H9 (cell line): Measurements from ENCODE around the gene ITGAX. TPM values are rescaled to one million over a fixed set of nuclear protein-coding genes. Genes with fewer than 3 reads are reported as not detected.

Experiments
- DNase-seq: peaks from one replicate; pipeline ENCODE4 v3.0.0-alpha.2; 2017
- H2AFZ ChIP-seq: one replicate; pipeline ENCODE4 v1.6.1; 2013; ENCODE audit warnings: mild to moderate bottlenecking, low read length, control low read depth, moderate library complexity
- H2AK5ac ChIP-seq: 2 replicates; pipeline ENCODE4 v1.6.1; 2013; ENCODE audit warnings: low read length, control low read depth, mixed read lengths; ENCODE audit not compliant: insufficient read length
- H2BK120ac ChIP-seq: one replicate; pipeline ENCODE4 v1.6.1; 2013; ENCODE audit warnings: low read depth, mild to moderate bottlenecking, low read length, control low read depth, inconsistent platforms; ENCODE audit not compliant: poor library complexity, severe bottlenecking
- H2BK12ac ChIP-seq: 2 replicates; pipeline ENCODE4 v1.6.1; 2013; ENCODE audit warnings: low read length, control low read depth, mixed read lengths, low read depth; ENCODE audit not compliant: insufficient read length
- H2BK15ac ChIP-seq: 2 replicates; pipeline ENCODE4 v1.6.1; 2013; ENCODE audit warnings: low read depth, low read length, control low read depth
- H2BK20ac ChIP-seq: one replicate; pipeline ENCODE4 v1.6.1; 2013; ENCODE audit warnings: low read depth, mild to moderate bottlenecking, low read length, control low read depth, inconsistent platforms; ENCODE audit not compliant: poor library complexity, severe bottlenecking
- H2BK5ac ChIP-seq: 2 replicates; pipeline ENCODE4 v1.6.1; 2013; ENCODE audit warnings: low read length, control low read depth, mixed read lengths; ENCODE audit not compliant: insufficient read length
- H3K14ac ChIP-seq: 2 replicates; pipeline ENCODE4 v1.6.1; 2013; ENCODE audit warnings: low read length, control low read depth; ENCODE audit not compliant: insufficient read depth
- H3K18ac ChIP-seq: 2 replicates; pipeline ENCODE4 v1.6.1; 2013; ENCODE audit warnings: low read depth, mild to moderate bottlenecking, mixed read lengths, low read length, control low read depth; ENCODE audit not compliant: insufficient read length
- H3K23ac ChIP-seq: 2 replicates; pipeline ENCODE4 v1.6.1; 2013; ENCODE audit warnings: low read length, control low read depth, mixed read lengths, low read depth; ENCODE audit not compliant: insufficient read length
- H3K23me2 ChIP-seq: 2 replicates; pipeline ENCODE4 v1.6.1; 2013; ENCODE audit warnings: low read depth, mild to moderate bottlenecking, mixed read lengths, low read length, control low read depth; ENCODE audit not compliant: insufficient read length, poor library complexity, severe bottlenecking
- H3K27ac ChIP-seq: 2 replicates; pipeline ENCODE4 v1.5.1; 2013; ENCODE audit warnings: low read length, control low read depth, mixed read lengths, low read depth; ENCODE audit not compliant: insufficient read length
- H3K27me3 ChIP-seq: 2 replicates; pipeline ENCODE4 v1.6.1; 2013; ENCODE audit warnings: low read length, control low read depth, inconsistent platforms; ENCODE audit not compliant: insufficient read depth
- H3K4ac ChIP-seq: 2 replicates; pipeline ENCODE4 v1.6.1; 2013; ENCODE audit warnings: low read depth, mild to moderate bottlenecking, control low read depth, inconsistent platforms, low read length, moderate library complexity
- H3K4me1 ChIP-seq: 2 replicates; pipeline ENCODE4 v1.6.1; 2013; ENCODE audit warnings: low read length, control low read depth, inconsistent platforms; ENCODE audit not compliant: insufficient read depth
- H3K4me2 ChIP-seq: 2 replicates; pipeline ENCODE4 v1.6.1; 2013; ENCODE audit warnings: low read length, control low read depth, mixed read lengths; ENCODE audit not compliant: insufficient read length, insufficient read depth
- H3K56ac ChIP-seq: 2 replicates; pipeline ENCODE4 v1.6.1; 2013; ENCODE audit warnings: low read depth, mild to moderate bottlenecking, mixed read lengths, low read length, control low read depth; ENCODE audit not compliant: insufficient read length
- H3K79me1 ChIP-seq: 2 replicates; pipeline ENCODE4 v1.6.1; 2013; ENCODE audit warnings: low read depth, mild to moderate bottlenecking, moderate library complexity, low read length, control low read depth, inconsistent platforms; ENCODE audit not compliant: insufficient read depth, poor library complexity, severe bottlenecking
- H3K79me2 ChIP-seq: 2 replicates; pipeline ENCODE4 v1.6.1; 2013; ENCODE audit warnings: low read length, control low read depth, inconsistent platforms; ENCODE audit not compliant: insufficient read depth
- H3K9ac ChIP-seq: 2 replicates; pipeline ENCODE4 v1.6.1; 2013; ENCODE audit warnings: low read length, control low read depth, mixed read lengths; ENCODE audit not compliant: insufficient read length; ENCODE audit errors: extremely low read depth
- H3K9me3 ChIP-seq: one replicate; pipeline ENCODE4 v1.6.1; 2013; ENCODE audit warnings: low read depth, low read length, inconsistent platforms; ENCODE audit not compliant: control insufficient read depth
- H3T11ph ChIP-seq: one replicate; pipeline ENCODE4 v1.6.1; 2013; ENCODE audit warnings: mild to moderate bottlenecking, low read length, control low read depth, inconsistent platforms
- H4K20me1 ChIP-seq: one replicate; pipeline ENCODE4 v1.6.1; 2013; ENCODE audit not compliant: control insufficient read depth, insufficient read length, insufficient read depth
- H4K5ac ChIP-seq: 2 replicates; pipeline ENCODE4 v1.6.1; 2013; ENCODE audit warnings: low read depth, mild to moderate bottlenecking, mixed read lengths, low read length, control low read depth; ENCODE audit not compliant: insufficient read length
- H4K8ac ChIP-seq: replicated peaks from 2 replicates; pipeline ENCODE4 v1.6.1; 2013; ENCODE audit warnings: low read length, control low read depth, mixed read lengths, low read depth; ENCODE audit not compliant: insufficient read length
- H4K91ac ChIP-seq: 2 replicates; pipeline ENCODE4 v1.6.1; 2013; ENCODE audit warnings: low read depth, mild to moderate bottlenecking, moderate library complexity, mixed read lengths, low read length, control low read depth; ENCODE audit not compliant: insufficient read length
- H3K27ac Mint-ChIP-seq, 3 experiments: 2 replicates in 2 of 3; 3 replicates in 1 of 3; pipeline ENCODE4 v1.8.0; 2020 to 2021; ENCODE audit warnings: mixed read lengths in 3 of 3, mild to moderate bottlenecking in 1 of 3, moderate library complexity in 1 of 3
- H3K27me3 Mint-ChIP-seq: 2 replicates; pipeline ENCODE4 v1.8.0; 2021; ENCODE audit warnings: low read depth, mild to moderate bottlenecking, moderate library complexity, mixed read lengths
- H3K36me3 Mint-ChIP-seq, 3 experiments: 2 replicates in 2 of 3; 3 replicates in 1 of 3; pipeline ENCODE4 v1.8.0; 2020 to 2021; ENCODE audit warnings: low read depth in 3 of 3, mixed read lengths in 3 of 3; ENCODE audit not compliant: insufficient read depth in 1 of 3
- H3K4me1 Mint-ChIP-seq, 2 experiments: 2 replicates each; pipeline ENCODE4 v1.8.0; 2020; ENCODE audit warnings: mixed read lengths in 2 of 2
- H3K4me3 Mint-ChIP-seq, 2 experiments: 2 replicates in 1 of 2; 3 replicates in 1 of 2; pipeline ENCODE4 v1.8.0; 2020 to 2021; ENCODE audit warnings: mild to moderate bottlenecking in 2 of 2, mixed read lengths in 2 of 2, moderate library complexity in 1 of 2
- H3K9me3 Mint-ChIP-seq, 2 experiments: 2 replicates in 1 of 2; 3 replicates in 1 of 2; pipeline ENCODE4 v1.8.0; 2020; ENCODE audit warnings: mild to moderate bottlenecking in 2 of 2, mixed read lengths in 2 of 2, moderate library complexity in 1 of 2
- WGBS: extraction: QIAGEN DNeasy Blood & Tissue Kit; methylation state at CpG from one replicate; pipeline ENCODE4 v1.1.7; 2013; ENCODE audit warnings: missing lambda C conversion rate, low lambda C conversion rate, mixed read lengths; ENCODE audit not compliant: insufficient read length; ENCODE audit errors: extremely low coverage; 5-methylcytosine and 5-hydroxymethylcytosine counted together
- total RNA-seq: library from RNA; stranded (reverse); gene quantifications from 2 replicates; pipeline ENCODE4 v1.2.1, GENCODE V29; 2021
- TF ChIP-seq, protein P1 (sequence below): fragments of 200-600 bp; sonication (generic); conservative IDR thresholded peaks from 3 replicates; pipeline ENCODE4 v1.8.0; 2021; ENCODE audit warnings: antibody characterized with exemption, mild to moderate bottlenecking

The ITGAX gene
- total RNA-seq, 1 experiment from 2014 or later: 0.28 TPM

DNA sequence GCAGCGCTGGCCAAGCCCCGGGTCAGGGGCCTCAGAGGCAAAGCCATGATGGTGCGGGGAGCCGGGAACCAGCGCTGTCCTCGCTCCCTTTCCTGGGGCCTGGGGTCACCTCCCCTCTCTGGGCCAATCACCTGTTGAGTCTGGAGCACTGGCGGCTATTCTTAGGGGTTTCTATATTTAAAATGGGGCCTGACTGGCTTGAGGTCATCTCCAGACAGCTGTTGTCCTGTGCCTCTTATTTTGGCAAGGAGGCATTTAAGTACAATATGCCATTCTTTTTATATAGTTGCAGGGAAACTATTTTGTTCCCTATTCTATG, 73.3 kb downstream of the ITGAX start, which contains the start of gene COX6A2:
TSS of gene COX6A2 (minus strand) at position 82 of the 319 bp plus-strand sequence. CDS start at position 47, 35 bp downstream.
- H3K27ac Mint-ChIP-seq: no peak within 1 kb of the TSS
- peaks cover 5 to 9% of the 10 kb centered on the region in 2 experiments; a peak in 3 of 4 replicates for H3K4me1 Mint-ChIP-seq
- H2BK120ac ChIP-seq: no peak within 1 kb of the TSS
- H3K56ac ChIP-seq: no peak within 1 kb of the TSS
- TF ChIP-seq, protein P1, sequence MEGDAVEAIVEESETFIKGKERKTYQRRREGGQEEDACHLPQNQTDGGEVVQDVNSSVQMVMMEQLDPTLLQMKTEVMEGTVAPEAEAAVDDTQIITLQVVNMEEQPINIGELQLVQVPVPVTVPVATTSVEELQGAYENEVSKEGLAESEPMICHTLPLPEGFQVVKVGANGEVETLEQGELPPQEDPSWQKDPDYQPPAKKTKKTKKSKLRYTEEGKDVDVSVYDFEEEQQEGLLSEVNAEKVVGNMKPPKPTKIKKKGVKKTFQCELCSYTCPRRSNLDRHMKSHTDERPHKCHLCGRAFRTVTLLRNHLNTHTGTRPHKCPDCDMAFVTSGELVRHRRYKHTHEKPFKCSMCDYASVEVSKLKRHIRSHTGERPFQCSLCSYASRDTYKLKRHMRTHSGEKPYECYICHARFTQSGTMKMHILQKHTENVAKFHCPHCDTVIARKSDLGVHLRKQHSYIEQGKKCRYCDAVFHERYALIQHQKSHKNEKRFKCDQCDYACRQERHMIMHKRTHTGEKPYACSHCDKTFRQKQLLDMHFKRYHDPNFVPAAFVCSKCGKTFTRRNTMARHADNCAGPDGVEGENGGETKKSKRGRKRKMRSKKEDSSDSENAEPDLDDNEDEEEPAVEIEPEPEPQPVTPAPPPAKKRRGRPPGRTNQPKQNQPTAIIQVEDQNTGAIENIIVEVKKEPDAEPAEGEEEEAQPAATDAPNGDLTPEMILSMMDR: no peak
- H3K27me3 ChIP-seq: peaks cover 8% of the 10 kb centered on the region; the same call in 1 of the 2 replicates
- no peak within 1 kb of the TSS for H3T11ph ChIP-seq
- no peaks in the 10 kb centered on the region for H3K9me3 ChIP-seq
- no peak within 1 kb of the TSS for H2BK12ac ChIP-seq
- no peak within 1 kb of the TSS for H3K27ac ChIP-seq
- H2AFZ ChIP-seq: no peak within 1 kb of the TSS
- peaks cover 13% of the 10 kb centered on the region for H3K27me3 Mint-ChIP-seq
- H3K23ac ChIP-seq: no peak within 1 kb of the TSS
- no peaks in the 10 kb centered on the region for H3K79me2 ChIP-seq
- H3K4me3 Mint-ChIP-seq: no peak within 1 kb of the TSS
- H4K20me1 ChIP-seq: no peaks in the 10 kb centered on the region
- no peak within 1 kb of the TSS for H3K9ac ChIP-seq
- H2BK5ac ChIP-seq: no peak within 1 kb of the TSS
- H3K4ac ChIP-seq: no peak within 1 kb of the TSS
- H4K5ac ChIP-seq: no peak within 1 kb of the TSS
- no peaks in the 10 kb centered on the region; a peak in 2 of 5 replicates for H3K9me3 Mint-ChIP-seq
- no peaks in the 10 kb centered on the region for H3K23me2 ChIP-seq
- no CpG with 5 or more reads among the region's 7 CpGs for WGBS
- no peaks in the 10 kb centered on the region for H3K4me1 ChIP-seq
- H2BK15ac ChIP-seq: no peak within 1 kb of the TSS
- no peak within 1 kb of the TSS for H3K4me2 ChIP-seq
- H4K8ac ChIP-seq: no peak within 1 kb of the TSS
- H2BK20ac ChIP-seq: no peak within 1 kb of the TSS
- no peak within 1 kb of the TSS for H3K14ac ChIP-seq
- no peaks in the 10 kb centered on the region for H3K79me1 ChIP-seq
- DNase-seq: no peak
- no peak within 1 kb of the TSS for H3K18ac ChIP-seq
- H2AK5ac ChIP-seq: no peak within 1 kb of the TSS
- no peak within 1 kb of the TSS for H4K91ac ChIP-seq
- H3K36me3 Mint-ChIP-seq: no peaks in the 10 kb centered on the region
